COR-L47 (cell line): ENCODE data around the gene USB1.
A peak's percentile ranks its signal among the peaks of the same experiment; 100 is the strongest.
"Not testable (repeated sequence)": the region's sequence is repeated elsewhere in the genome, so short reads cannot be mapped to it uniquely, and the experiment has no call there.

Experiments used
- DNase-seq: peaks from one replicate; lab custom pipeline; 2025; lab: John Stamatoyannopoulos, UW

Gene USB1

GRCh38 chr16:57970319-57970718, 30.9 kb upstream of the USB1 start:
- no peak for DNase-seq

- DNase-seq: no peak
These were observed 30.2 kb upstream of the USB1 start, which contains the start of gene CNGB1 for GRCh38 chr16:57970970-57971369. Gene CNGB1 (minus strand): TSS chr16:57971128. CDS start chr16:57967286, 3,842 bp downstream.

DNA sequence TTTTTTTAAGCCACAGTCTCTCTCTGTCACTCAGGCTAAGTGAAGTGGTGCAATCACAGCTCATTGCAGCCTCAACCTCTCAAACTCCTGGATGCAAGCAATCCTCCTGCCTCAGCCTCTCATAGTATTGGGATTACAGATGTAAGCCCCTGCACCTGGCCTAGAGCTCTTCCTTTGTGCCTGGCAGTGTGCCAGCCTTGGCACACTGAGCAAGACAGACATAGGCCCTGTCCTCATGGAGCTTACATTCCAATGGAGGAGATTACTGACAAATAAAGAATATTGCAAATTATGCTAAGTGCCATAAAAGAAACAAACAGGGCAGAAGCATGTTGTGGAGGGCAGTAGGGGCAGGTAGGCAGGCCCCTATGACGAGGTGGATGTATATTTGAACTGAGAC, 29.4 kb upstream of the USB1 start:
- DNase-seq: no peak

- DNase-seq: no peak
These were observed 28.9 kb upstream of the USB1 start for GRCh38 chr16:57972306-57972705.

DNA sequence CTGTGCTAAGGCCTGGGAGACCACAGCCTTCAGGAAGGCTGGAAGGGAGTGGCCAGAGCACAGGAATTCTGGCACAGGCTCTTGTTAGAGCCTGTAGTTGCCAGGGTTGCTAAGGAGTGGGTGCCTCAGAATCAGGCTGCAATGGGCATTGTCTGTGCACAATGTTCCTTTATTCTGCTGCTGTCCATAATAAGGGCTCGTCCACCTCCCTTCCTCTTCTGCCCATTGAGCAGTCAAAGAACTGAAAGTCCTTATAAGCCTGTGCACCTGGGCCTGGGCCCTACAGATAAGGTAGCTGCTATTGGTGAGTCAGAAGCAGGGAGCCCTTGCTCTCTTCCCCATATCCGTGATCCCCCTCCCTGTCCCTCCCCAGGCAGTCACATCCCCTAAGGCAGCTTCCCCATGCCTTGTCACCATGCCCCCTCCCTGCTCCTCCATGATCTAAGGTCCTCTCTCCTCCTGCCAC, 24.8 kb upstream of the USB1 start:
- DNase-seq: no peak

GRCh38 chr16:57977418-57978069, 23.7 kb upstream of the USB1 start:
- no peak for DNase-seq

- DNase-seq: not testable (repeated sequence)
These were observed 23.1 kb upstream of the USB1 start for GRCh38 chr16:57978070-57978465.

- DNase-seq: no peak
These were observed 22.1 kb upstream of the USB1 start for GRCh38 chr16:57979006-57979585.

GRCh38 chr16:57981636-57982035, 19.6 kb upstream of the USB1 start:
- no peak for DNase-seq

GRCh38 chr16:57982385-57982784, 18.8 kb upstream of the USB1 start:
- no peak for DNase-seq

GRCh38 chr16:57984443-57985203, 16.6 kb upstream of the USB1 start:
- DNase-seq: no peak

GRCh38 chr16:57985204-57986181, 15.7 kb upstream of the USB1 start:
- DNase-seq: no peak

GRCh38 chr16:57986196-57986595, 15.0 kb upstream of the USB1 start:
- DNase-seq: no peak

DNA sequence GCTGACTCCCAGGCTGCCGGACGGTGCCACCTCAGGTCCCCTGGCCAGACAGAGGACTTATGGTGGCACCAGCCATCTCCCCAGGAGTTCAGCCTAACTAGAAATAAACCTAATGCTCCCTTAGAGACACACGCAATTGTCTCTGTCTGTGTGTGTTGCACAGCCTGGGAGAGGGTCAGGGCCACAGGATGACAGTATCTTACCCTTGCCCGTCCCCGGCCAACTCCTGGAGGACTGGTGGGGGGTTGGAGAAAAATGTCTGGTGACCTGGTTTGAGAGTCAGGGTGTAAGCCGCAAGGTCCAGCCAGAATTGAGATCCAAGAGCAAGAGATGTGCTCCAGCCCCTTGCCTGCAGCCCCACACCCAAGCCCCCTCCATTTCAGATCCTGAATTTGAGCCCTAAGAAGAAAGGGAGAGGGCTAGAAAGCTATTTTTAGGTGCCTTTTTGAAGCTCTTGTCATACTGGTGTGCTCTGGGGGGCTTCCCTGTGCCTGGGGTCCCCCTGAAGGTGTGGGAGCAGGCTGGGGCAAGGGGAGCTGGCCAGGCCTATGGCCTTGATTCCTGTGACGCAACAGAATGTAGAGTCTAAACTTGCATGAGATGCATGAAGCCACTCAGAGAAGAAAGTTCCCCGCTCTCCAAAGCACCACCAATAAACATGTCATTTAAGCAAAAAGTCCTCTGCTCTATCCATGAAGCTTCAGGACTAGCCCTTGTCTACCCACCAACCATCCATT, 13.6 kb upstream of the USB1 start:
- no peak for DNase-seq

GRCh38 chr16:57988929-57989328, 12.3 kb upstream of the USB1 start:
- no peak for DNase-seq

DNA sequence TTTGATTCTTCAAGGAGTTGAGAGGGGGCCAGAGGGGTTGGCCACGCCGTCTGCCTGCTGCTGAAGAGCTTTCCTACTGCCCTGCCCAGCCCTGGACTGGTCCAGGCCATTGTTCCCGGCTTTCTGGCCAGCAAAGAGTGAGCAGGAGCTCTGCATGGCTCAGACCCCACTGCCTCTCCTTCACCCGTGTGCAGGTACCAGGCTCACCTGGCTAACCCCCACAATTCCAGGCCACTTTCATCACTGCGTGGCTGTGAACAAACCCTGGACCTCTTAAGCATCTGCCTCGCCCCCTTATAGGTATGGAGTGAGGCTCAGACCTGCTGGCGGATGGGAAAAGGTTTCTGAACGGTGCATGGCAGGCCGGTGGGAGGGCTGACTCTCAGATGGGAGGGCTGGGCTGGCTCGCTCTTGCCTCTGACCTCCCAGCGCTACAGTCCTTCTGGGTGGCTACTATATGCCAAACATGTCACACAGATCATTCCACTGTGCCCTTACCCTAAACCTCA, 9.6 kb upstream of the USB1 start:
- no peak for DNase-seq

- DNase-seq: no peak
These were observed 9.1 kb upstream of the USB1 start for GRCh38 chr16:57992084-57992483.

- DNase-seq: peak; percentile 73
These were observed 7.8 kb upstream of the USB1 start for GRCh38 chr16:57993438-57993837.

- no peak for DNase-seq
These were observed 7.3 kb upstream of the USB1 start for GRCh38 chr16:57993897-57994296.

DNA sequence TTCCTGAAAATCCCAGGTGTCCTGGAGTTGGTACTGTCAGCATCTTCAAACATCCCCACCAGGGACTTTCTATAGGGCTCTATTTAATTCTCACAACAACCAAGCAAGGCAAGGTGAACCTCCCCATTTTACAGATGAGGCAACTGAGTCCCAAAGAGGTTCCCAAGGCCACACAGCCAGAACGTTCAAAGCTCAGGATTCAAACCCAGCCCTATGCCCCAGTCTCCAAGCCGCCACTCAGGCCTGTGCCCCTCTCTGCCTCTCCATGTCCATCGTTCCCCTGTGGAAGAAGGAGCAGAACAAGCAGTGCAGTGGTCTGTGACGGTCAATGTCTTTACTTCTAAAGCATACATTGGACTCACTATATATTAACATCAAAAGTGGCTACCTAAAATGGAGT, 6.8 kb upstream of the USB1 start:
- DNase-seq: no peak

GRCh38 chr16:57994778-57995177, 6.4 kb upstream of the USB1 start:
- peak; percentile 29 for DNase-seq
